Caco-2 (cell line): ENCODE data around the gene FXYD1. TPM values are rescaled to one million over a fixed set of nuclear protein-coding genes. Genes with fewer than 3 reads are reported as not detected.

ENCODE experiments used
- BruUV-seq: library from RNA; stranded (reverse); fragments of 400-500 nt; replicated peaks from 2 replicates; lab custom pipeline; 2021; lab: Mats Ljungman, UMichigan
- CTCF ChIA-PET: fragments of 300-600 bp; sonication (Branson Sonifier 250); formaldehyde crosslinking; loops from one replicate; lab custom pipeline; 2022; ENCODE audit warnings: antibody characterized with exemption; lab: Charles Lee
- POLR2A ChIA-PET: fragments of 300-600 bp; sonication (Branson Sonifier 250); formaldehyde crosslinking; loops from one replicate; lab custom pipeline; 2022; ENCODE audit warnings: antibody characterized with exemption; lab: Charles Lee
- DNase-seq, 2 experiments: peaks; one replicate each; pipeline versions ENCODE4 v3.0.0 to v3.0.0-alpha.2; 2020 to 2022
- H3K27me3 ChIP-seq: replicated peaks from 2 replicates; pipeline ENCODE4 v1.6.0; 2011; ENCODE audit warnings: low read length; ENCODE audit not compliant: control insufficient read depth, insufficient read depth
- H3K36me3 ChIP-seq: 2 replicates; pipeline ENCODE4 v1.5.1; 2011; ENCODE audit warnings: low read length; ENCODE audit not compliant: control insufficient read depth, insufficient read depth
- H3K4me1 ChIP-seq: fragments of 250-450 bp; sonication (Bioruptor Pico); 2 replicates; pipeline ENCODE4 v1.5.1; 2020; ENCODE audit warnings: mild to moderate bottlenecking
- H3K4me3 ChIP-seq: 2 replicates; pipeline ENCODE4 v1.5.1; 2011; ENCODE audit warnings: low read depth, mild to moderate bottlenecking, control low read depth, low read length
- H3K9me3 ChIP-seq: fragments of 250-450 bp; sonication (Bioruptor Pico); 2 replicates; pipeline ENCODE4 v1.5.1; 2020; ENCODE audit warnings: mild to moderate bottlenecking, moderate library complexity
- H3K27ac Mint-ChIP-seq: one replicate; pipeline ENCODE4 v1.8.0; 2022; ENCODE audit warnings: mixed read lengths; ENCODE audit not compliant: unreplicated experiment
- H3K27me3 Mint-ChIP-seq: one replicate; pipeline ENCODE4 v1.8.0; 2022; ENCODE audit warnings: mixed read lengths; ENCODE audit not compliant: insufficient read depth, unreplicated experiment
- H3K36me3 Mint-ChIP-seq: one replicate; pipeline ENCODE4 v1.8.0; 2022; ENCODE audit warnings: mild to moderate bottlenecking, mixed read lengths; ENCODE audit not compliant: insufficient read depth, unreplicated experiment
- H3K4me1 Mint-ChIP-seq: one replicate; pipeline ENCODE4 v1.8.0; 2022; ENCODE audit warnings: low read depth, mixed read lengths; ENCODE audit not compliant: unreplicated experiment
- H3K4me3 Mint-ChIP-seq: one replicate; pipeline ENCODE4 v1.8.0; 2022; ENCODE audit warnings: mild to moderate bottlenecking, moderate library complexity, mixed read lengths; ENCODE audit not compliant: unreplicated experiment
- H3K9me3 Mint-ChIP-seq: one replicate; pipeline ENCODE4 v1.8.0; 2022; ENCODE audit warnings: mixed read lengths; ENCODE audit not compliant: unreplicated experiment
- CTCF ChIP-seq, 2 experiments: fragments of 200-600 bp in 1 of 2; IDR thresholded peaks; 1 replicate in 1 of 2; 2 replicates in 1 of 2; pipeline versions ENCODE4 v1.5.1 to v1.8.0; 2011 to 2022; ENCODE audit warnings: antibody characterized with exemption in 1 of 2, control low read depth in 1 of 2, inconsistent platforms in 1 of 2, low read depth in 1 of 2, low read length in 1 of 2, mild to moderate bottlenecking in 1 of 2, moderate library complexity in 1 of 2; ENCODE audit not compliant: insufficient read depth in 1 of 2, severe bottlenecking in 1 of 2, unreplicated experiment in 1 of 2
- intact Hi-C: fragments of 100-400 bp; cut with micrococcal nuclease; formaldehyde crosslinking; loops from one replicate; pipeline ENCODE4 v1.10.0; 2022; ENCODE audit not compliant: unreplicated experiment
- total RNA-seq: library from RNA; stranded (reverse); gene quantifications from 2 replicates; pipeline ENCODE4 v1.2.3, GENCODE V29; 2022

FXYD1 gene
- total RNA-seq, 1 experiment from 2014 or later = not detected

- Histone ChIP-seq H3K27me3 (no peaks in the 10 kb centered on the region), H3K4me3 (no peak overlapping the region), H3K4me1 (peaks cover 41% of the 10 kb centered on the region), H3K9me3 (no peaks in the 10 kb centered on the region), H3K36me3 (no peaks in the 10 kb centered on the region)
- POLR2A ChIA-PET = no interaction called here
- CTCF ChIA-PET = no interaction called here
- Mint-ChIP-seq H3K27ac (no peak overlapping the region), H3K36me3 (no peaks in the 10 kb centered on the region), H3K9me3 (no peaks in the 10 kb centered on the region), H3K27me3 (no peaks in the 10 kb centered on the region), H3K4me1 (peaks cover 27% of the 10 kb centered on the region), H3K4me3 (no peak overlapping the region)
- no TSS peak for BruUV-seq
- intact Hi-C loops = no loop called here
- TF ChIP-seq CTCF (IDR thresholded peaks at IDR 0.05; ENCODE audit: insufficient read depth in 1 of 2, low read depth in 1 of 2, low read length in 1 of 2, severe bottlenecking in 1 of 2, unreplicated experiment in 1 of 2) = peak; percentile 38 to 77
- DNase-seq = peak in 1 of 2 experiments; percentile 57
Measured at GRCh38 chr19:35090506-35091214, 48.0 kb upstream of the FXYD1 start.

GRCh38 chr19:35093430-35093829 lies 45.2 kb upstream of the FXYD1 start:
- Histone ChIP-seq H3K36me3 (no peaks in the 10 kb centered on the region), H3K27me3 (no peaks in the 10 kb centered on the region), H3K4me3 (no peak overlapping the region), H3K4me1 (peaks cover 34% of the 10 kb centered on the region), H3K9me3 (no peaks in the 10 kb centered on the region)
- intact Hi-C loops = no loop called here
- H3K27me3 Mint-ChIP-seq = no peaks in the 10 kb centered on the region
- H3K27ac Mint-ChIP-seq = no peak overlapping the region
- H3K4me1 Mint-ChIP-seq = peaks cover 21% of the 10 kb centered on the region
- no peak for TF ChIP-seq CTCF (IDR thresholded peaks at IDR 0.05; ENCODE audit: insufficient read depth in 1 of 2, low read depth in 1 of 2, low read length in 1 of 2, severe bottlenecking in 1 of 2, unreplicated experiment in 1 of 2)
- DNase-seq = no peak
- BruUV-seq = no TSS peak
- no peaks in the 10 kb centered on the region for H3K36me3 Mint-ChIP-seq
- CTCF ChIA-PET = interaction anchor here (1.3 kb wide), 1 partner anchor 37 kb away, joined by 3 read pairs; no protein-coding TSS in a partner anchor
- no peaks in the 10 kb centered on the region for H3K9me3 Mint-ChIP-seq
- no peak overlapping the region for H3K4me3 Mint-ChIP-seq
- POLR2A ChIA-PET = no interaction called here

GRCh38 chr19:35093941-35094647 lies 44.5 kb upstream of the FXYD1 start:
- intact Hi-C loops = no loop called here
- peaks cover 21% of the 10 kb centered on the region for H3K4me1 Mint-ChIP-seq

More at GRCh38 chr19:35093941-35094647, 44.5 kb upstream of the FXYD1 start:
- H3K9me3 Mint-ChIP-seq = no peaks in the 10 kb centered on the region
- no peaks in the 10 kb centered on the region for H3K36me3 ChIP-seq
- BruUV-seq = no TSS peak
- no peaks in the 10 kb centered on the region for H3K36me3 Mint-ChIP-seq
- no peak overlapping the region for H3K4me3 Mint-ChIP-seq
- H3K27me3 ChIP-seq = no peaks in the 10 kb centered on the region
- H3K27me3 Mint-ChIP-seq = no peaks in the 10 kb centered on the region
- H3K9me3 ChIP-seq = no peaks in the 10 kb centered on the region
- TF ChIP-seq CTCF (IDR thresholded peaks at IDR 0.05; ENCODE audit: insufficient read depth in 1 of 2, low read depth in 1 of 2, low read length in 1 of 2, severe bottlenecking in 1 of 2, unreplicated experiment in 1 of 2) = no peak
- ChIA-PET POLR2A (no interaction called here), CTCF (no interaction called here)
- H3K27ac Mint-ChIP-seq = peak overlapping the region; percentile 13
- no peak overlapping the region for H3K4me3 ChIP-seq
- DNase-seq = no peak
- peaks cover 31% of the 10 kb centered on the region for H3K4me1 ChIP-seq
